Measurements from ENCODE around the gene TNFRSF18. TPM values are rescaled to one million over a fixed set of nuclear protein-coding genes. Genes with fewer than 3 reads are reported as not detected.

TNFRSF18 gene
- total RNA-seq, 4 donors from 2014 or later = 0.44 to 2.8 (median 1.7) TPM; not detected in 1

GRCh38 chr1:1206966-1207531, 657 bp upstream of the TNFRSF18 start:
- DNase-seq (ENCODE audit: low spot score) (no peak), ATAC-seq (ENCODE audit: low FRiP score) (no peak)
- TF ChIP-seq, protein P1, sequence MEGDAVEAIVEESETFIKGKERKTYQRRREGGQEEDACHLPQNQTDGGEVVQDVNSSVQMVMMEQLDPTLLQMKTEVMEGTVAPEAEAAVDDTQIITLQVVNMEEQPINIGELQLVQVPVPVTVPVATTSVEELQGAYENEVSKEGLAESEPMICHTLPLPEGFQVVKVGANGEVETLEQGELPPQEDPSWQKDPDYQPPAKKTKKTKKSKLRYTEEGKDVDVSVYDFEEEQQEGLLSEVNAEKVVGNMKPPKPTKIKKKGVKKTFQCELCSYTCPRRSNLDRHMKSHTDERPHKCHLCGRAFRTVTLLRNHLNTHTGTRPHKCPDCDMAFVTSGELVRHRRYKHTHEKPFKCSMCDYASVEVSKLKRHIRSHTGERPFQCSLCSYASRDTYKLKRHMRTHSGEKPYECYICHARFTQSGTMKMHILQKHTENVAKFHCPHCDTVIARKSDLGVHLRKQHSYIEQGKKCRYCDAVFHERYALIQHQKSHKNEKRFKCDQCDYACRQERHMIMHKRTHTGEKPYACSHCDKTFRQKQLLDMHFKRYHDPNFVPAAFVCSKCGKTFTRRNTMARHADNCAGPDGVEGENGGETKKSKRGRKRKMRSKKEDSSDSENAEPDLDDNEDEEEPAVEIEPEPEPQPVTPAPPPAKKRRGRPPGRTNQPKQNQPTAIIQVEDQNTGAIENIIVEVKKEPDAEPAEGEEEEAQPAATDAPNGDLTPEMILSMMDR (IDR thresholded peaks at IDR 0.05) = no peak

DNA sequence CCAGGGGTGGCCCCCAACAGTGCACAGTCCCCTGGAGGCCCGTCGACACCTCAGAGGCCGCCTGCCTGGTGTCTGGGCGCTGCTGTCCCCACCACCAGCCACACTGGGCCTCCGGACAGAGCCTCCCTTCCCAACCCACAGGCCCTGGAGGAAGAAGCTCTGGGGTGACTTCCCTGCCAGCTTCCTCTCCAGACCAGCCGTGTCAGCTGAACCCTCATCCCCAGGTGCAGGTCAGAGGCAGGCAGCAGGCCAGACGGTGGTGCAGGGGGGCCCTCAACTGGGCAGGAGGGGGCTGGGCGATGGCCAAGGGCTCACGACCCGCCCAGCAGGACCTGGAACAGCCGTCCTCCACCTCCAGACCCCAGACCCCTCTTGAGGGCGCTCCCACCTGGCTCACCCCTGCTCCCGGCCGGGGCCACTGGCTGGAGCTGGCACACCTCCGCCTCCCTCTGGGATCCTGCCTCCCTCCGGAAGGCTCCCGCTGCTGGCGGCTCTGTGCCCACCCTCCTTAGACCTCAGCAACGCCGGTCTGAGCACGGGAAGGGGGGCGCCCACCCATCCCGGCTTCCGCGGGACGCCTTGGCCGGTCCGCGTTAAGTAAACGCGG, 520 bp downstream of the TNFRSF18 start:
- no peak for DNase-seq (ENCODE audit: low spot score)
- TF ChIP-seq, protein P1 (IDR thresholded peaks at IDR 0.05) = no peak
- no peak for ATAC-seq (ENCODE audit: low FRiP score)

DNA sequence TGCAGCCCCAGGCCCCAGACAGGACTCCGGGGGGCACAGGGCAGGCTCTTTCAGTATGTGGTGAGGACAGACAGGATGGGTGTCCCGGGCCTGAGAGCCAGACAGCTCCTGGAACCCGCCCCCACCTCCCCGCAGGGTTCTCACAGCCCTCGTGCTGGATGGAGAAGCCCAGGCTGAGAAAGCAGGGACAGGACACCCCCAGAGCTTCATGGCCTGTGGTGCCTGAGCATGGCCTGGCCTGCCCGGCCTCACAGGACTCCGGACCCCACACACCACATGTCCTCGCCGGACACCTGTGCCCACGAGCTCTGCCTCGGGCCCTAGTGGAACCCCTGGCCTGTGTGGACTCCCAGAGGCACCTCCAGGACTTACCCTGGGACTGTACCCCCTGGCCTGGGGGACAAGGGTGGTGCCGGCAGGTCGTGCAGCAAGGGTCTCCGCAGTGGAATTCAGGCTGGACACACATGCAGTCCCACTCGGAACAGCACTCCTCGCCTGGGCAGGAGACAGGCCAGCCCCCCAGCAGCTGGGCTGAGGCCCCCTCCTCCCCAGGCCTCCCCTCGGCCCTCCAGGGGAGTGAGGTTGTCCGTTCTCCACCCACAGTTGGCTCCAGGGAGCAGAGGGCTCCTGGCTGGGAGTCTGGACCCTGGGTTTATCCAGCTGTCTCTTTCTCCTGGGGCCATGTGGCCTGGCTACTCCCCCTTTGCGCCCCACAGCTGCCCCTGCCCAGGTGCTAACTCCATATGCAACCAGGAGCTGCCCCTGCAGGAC, 1.2 kb downstream of the TNFRSF18 start:
- DNase-seq (ENCODE audit: low spot score) (no peak), ATAC-seq (ENCODE audit: low FRiP score) (no peak)
- TF ChIP-seq, protein P1 (IDR thresholded peaks at IDR 0.05) = no peak

DNA sequence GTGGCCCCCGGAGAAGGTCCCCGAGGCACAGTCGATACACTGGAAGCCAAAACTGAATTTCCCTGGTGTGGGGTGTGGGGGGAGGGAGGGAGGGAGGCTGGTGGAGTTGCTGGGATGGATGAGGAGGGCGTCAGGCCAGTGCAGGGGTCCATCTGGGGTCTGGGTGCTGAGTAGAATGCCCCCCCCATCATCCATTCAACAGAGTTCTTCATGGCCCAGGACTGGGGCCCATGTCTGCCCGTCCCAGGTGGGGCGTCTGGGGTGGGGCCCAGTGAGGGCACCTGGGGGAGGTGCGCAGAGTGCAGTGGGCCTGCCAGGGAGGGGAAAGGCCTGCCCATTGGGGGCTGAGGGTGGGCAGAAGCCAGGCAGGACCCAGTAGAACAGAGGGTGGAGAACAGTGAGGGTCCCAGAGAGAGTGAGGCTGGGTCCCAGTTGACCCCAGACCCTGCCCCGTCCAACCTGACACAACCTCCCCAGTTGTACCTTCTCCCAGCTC, 1.9 kb downstream of the TNFRSF18 start:
- DNase-seq (ENCODE audit: low spot score) (no peak), ATAC-seq (ENCODE audit: low FRiP score) (no peak)
- TF ChIP-seq, protein P1 (IDR thresholded peaks at IDR 0.05) = no peak

DNA sequence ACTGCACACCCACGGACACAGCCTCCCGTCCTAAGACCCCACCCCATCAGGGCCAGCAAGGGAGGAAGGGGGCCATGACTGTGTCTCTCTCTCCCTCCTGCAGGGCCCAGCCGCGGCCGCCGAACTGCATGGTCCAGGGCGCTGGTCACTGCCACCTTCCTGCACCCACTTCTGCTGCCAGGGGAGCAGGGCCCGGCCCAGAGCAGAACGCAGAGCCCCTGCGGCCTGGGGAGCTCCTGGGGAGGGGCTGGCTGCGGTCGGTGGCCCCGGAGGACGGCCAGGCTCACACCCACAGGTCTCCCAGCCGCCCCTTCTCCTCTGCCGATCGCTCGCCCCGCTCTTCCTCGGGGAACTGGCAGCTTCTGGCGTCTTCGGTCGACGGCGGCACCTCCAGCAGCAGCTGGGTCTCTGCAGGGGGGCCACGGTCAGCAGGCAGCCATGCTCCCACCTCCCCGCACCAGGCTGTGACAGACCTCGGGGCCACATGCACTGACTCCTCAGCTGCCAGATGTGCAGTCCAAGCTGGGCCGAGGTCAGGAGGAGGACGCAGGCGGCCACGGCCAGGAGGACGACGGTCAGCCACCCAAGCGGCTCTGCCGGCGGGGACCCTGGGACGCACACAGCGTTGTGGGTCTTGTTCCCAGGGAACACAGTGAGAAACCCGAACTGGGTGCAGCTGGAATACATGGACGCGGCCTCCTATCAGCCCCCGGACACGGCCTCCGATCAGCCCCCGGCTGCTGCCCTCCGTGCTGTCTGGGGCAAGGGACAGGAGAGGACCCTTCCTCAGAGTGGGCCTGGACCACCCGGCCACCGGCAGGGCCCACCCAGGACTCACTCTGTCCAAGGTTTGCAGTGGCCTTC, 2.6 kb downstream of the TNFRSF18 start:
- no peak for DNase-seq (ENCODE audit: low spot score)
- no peak for ATAC-seq (ENCODE audit: low FRiP score)
- TF ChIP-seq, protein P1 (IDR thresholded peaks at IDR 0.05) = no peak

- no peak for DNase-seq (ENCODE audit: low spot score)
Measured at GRCh38 chr1:1202831-1203560, 3.4 kb downstream of the TNFRSF18 start.

More at GRCh38 chr1:1202831-1203560, 3.4 kb downstream of the TNFRSF18 start:
- ATAC-seq (ENCODE audit: low FRiP score) = no peak
- TF ChIP-seq, protein P1 (IDR thresholded peaks at IDR 0.05) = no peak

Measured in omental fat pad (tissue), 4 donors.